Spinal cord (tissue), 10 donors: ENCODE measurements around the gene OSBPL9. TPM values are rescaled to one million over a fixed set of nuclear protein-coding genes. Genes with fewer than 3 reads are reported as not detected.
A peak's percentile ranks its signal among the peaks of the same experiment; 100 is the strongest.
"Not testable (repeated sequence)": the region's sequence is repeated elsewhere in the genome, so short reads cannot be mapped to it uniquely, and the experiment has no call there.

Experiments
- DNase-seq, 6 donors: peaks; one replicate each; pipeline versions ENCODE4 v3.0.0 to v3.0.0-alpha.2; 2013 to 2015; ENCODE audit warnings: low spot score in 6 of 6, low read depth in 4 of 6
- H3K27ac ChIP-seq: one replicate; pipeline ENCODE4 v1.5.1; 2013; ENCODE audit warnings: low read depth, low read length, control low read depth
- H3K27me3 ChIP-seq: one replicate; pipeline ENCODE4 v1.6.1; 2013; ENCODE audit warnings: low read length; ENCODE audit not compliant: control insufficient read depth, insufficient read depth
- H3K36me3 ChIP-seq: one replicate; pipeline ENCODE4 v1.6.1; 2013; ENCODE audit warnings: low read length; ENCODE audit not compliant: control insufficient read depth, insufficient read depth
- H3K4me1 ChIP-seq: one replicate; pipeline ENCODE4 v1.6.1; 2013; ENCODE audit warnings: low read length; ENCODE audit not compliant: control insufficient read depth, insufficient read depth
- H3K4me3 ChIP-seq: one replicate; pipeline ENCODE4 v1.5.1; 2013; ENCODE audit warnings: low read depth, low read length, control low read depth
- H3K9me3 ChIP-seq: one replicate; pipeline ENCODE4 v1.6.1; 2013; ENCODE audit warnings: low read length; ENCODE audit not compliant: control insufficient read depth, insufficient read depth
- WGBS: methylation state at CpG from one replicate; pipeline ENCODE4 v1.1.5; 2013; ENCODE audit warnings: missing lambda C conversion rate; ENCODE audit not compliant: insufficient coverage; 5-methylcytosine and 5-hydroxymethylcytosine counted together
- polyA plus RNA-seq, 2 donors: library from polyadenylated mRNA; unstranded; fragments of 120-200 nt; gene quantifications; one replicate each; pipeline ENCODE4 v1.2.1, GENCODE V29; 2013; ENCODE audit not compliant: insufficient read length in 2 of 2
- total RNA-seq, 2 donors: library from RNA; depleted of rRNA in 1 of 2; stranded (reverse); fragments of 120-200 nt in 1 of 2; fragments of >200 nt in 1 of 2; gene quantifications; one replicate each; pipeline versions ENCODE4 v1.2.3 to v1.2.4, GENCODE V29; 2013 to 2014
- donor health status: healthy.

OSBPL9 gene
- total and polyA plus RNA-seq, 4 donors: 73.6 to 96.2 (median 84.5) TPM

- Histone ChIP-seq H3K27me3 (no peaks in the 10 kb centered on the region), H3K4me1 (no peaks in the 10 kb centered on the region), H3K4me3 (no peak overlapping the region), H3K9me3 (no peaks in the 10 kb centered on the region), H3K27ac (no peak overlapping the region), H3K36me3 (no peaks in the 10 kb centered on the region)
- DNase-seq: peak in 1 of 6 donors; percentile 19
- no CpG with 5 or more reads among the region's 4 CpGs for WGBS
Observed at GRCh38 chr1:51693419-51694155, 76.7 kb downstream of the OSBPL9 start.

GRCh38 chr1:51697166-51697565 lies 80.3 kb downstream of the OSBPL9 start:
- H3K4me1 ChIP-seq: no peaks in the 10 kb centered on the region
- no peaks in the 10 kb centered on the region for H3K27me3 ChIP-seq
- no peak overlapping the region for H3K27ac ChIP-seq
- H3K36me3 ChIP-seq: no peaks in the 10 kb centered on the region
- no peaks in the 10 kb centered on the region for H3K9me3 ChIP-seq
- no peak for DNase-seq
- WGBS: no CpG with 5 or more reads among the region's 3 CpGs
- H3K4me3 ChIP-seq: no peak overlapping the region

- Histone ChIP-seq H3K27ac (no peak overlapping the region), H3K4me1 (no peaks in the 10 kb centered on the region), H3K36me3 (no peaks in the 10 kb centered on the region), H3K27me3 (no peaks in the 10 kb centered on the region), H3K9me3 (no peaks in the 10 kb centered on the region), H3K4me3 (no peak overlapping the region)
- no peak for DNase-seq
- 82% methylated on average over 1 of the region's 1 CpG for WGBS
Observed at GRCh38 chr1:51699391-51699790, 82.5 kb downstream of the OSBPL9 start.

DNA sequence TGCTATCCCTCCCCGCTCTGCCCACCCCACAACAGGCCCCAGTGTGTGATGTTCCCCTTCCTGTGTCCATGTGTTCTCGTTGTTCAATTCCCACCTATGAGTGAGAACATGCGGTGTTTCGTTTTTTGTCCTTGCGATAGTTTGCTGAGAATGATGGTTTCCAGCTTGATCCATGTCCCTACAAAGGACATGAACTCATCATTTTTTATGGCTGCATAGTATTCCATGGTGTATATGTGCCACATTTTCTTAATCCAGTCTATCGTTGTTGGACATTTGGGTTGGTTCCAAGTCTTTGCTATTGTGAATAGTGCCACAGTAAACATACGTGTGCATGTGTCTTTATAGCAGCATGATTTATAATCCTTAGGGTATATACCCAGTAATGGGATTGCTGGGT lies 84.9 kb downstream of the OSBPL9 start:
- no CpG with 5 or more reads among the region's 7 CpGs for WGBS
- DNase-seq, H3K4me1 ChIP-seq: not testable (repeated sequence)

DNA sequence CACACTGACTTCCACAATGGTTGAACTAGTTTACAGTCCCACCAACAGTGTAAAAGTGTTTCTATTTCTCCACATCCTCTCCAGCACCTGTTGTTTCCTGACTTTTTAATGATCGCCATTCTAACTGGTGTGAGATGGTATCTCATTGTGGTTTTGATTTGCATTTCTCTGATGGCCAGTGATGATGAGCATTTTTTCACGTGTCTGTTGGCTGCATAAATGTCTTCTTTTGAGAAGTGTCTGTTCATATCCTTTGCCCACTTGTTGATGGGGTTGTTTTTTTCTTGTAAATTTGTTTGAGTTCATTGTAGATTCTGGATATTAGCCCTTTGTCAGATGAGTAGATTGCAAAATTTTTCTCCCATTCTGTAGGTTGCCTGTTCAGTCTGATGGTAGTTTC lies 85.3 kb downstream of the OSBPL9 start:
- not testable (repeated sequence) for H3K4me1 ChIP-seq, H3K4me3 ChIP-seq, DNase-seq, H3K9me3 ChIP-seq, H3K27ac ChIP-seq, H3K27me3 ChIP-seq, H3K36me3 ChIP-seq
- no CpG with 5 or more reads among the region's 2 CpGs for WGBS

More for the DNA sequence above, 84.9 kb downstream of the OSBPL9 start:
- not testable (repeated sequence) for H3K36me3 ChIP-seq, H3K4me3 ChIP-seq, H3K27me3 ChIP-seq, H3K27ac ChIP-seq, H3K9me3 ChIP-seq

DNA sequence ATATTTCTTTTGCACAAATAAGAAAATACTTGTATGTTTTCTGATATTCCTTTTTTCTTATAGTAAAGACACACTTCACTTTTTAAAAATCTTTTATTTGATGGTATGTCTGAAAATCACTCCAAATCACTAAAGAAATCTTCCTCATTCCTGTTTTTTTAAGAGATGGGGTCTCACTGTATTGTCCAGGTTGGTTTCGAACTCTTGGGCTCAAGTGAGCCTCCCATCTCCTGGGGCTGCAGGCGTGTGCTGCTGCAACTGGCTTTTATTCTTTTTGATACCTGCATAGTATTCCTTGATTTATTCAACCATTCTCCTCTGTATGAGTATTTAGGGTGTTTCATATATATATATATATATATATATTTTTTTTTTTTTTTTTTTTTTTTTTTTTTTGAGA lies 88.1 kb downstream of the OSBPL9 start:
- peaks cover 5% of the 10 kb centered on the region for H3K4me1 ChIP-seq
- no peaks in the 10 kb centered on the region for H3K27me3 ChIP-seq
- no peak for DNase-seq
- H3K4me3 ChIP-seq: no peak overlapping the region
- H3K9me3 ChIP-seq: peaks cover 2% of the 10 kb centered on the region
- WGBS: no CpG with 5 or more reads among the region's 2 CpGs
- H3K27ac ChIP-seq: no peak overlapping the region
- no peaks in the 10 kb centered on the region for H3K36me3 ChIP-seq

DNA sequence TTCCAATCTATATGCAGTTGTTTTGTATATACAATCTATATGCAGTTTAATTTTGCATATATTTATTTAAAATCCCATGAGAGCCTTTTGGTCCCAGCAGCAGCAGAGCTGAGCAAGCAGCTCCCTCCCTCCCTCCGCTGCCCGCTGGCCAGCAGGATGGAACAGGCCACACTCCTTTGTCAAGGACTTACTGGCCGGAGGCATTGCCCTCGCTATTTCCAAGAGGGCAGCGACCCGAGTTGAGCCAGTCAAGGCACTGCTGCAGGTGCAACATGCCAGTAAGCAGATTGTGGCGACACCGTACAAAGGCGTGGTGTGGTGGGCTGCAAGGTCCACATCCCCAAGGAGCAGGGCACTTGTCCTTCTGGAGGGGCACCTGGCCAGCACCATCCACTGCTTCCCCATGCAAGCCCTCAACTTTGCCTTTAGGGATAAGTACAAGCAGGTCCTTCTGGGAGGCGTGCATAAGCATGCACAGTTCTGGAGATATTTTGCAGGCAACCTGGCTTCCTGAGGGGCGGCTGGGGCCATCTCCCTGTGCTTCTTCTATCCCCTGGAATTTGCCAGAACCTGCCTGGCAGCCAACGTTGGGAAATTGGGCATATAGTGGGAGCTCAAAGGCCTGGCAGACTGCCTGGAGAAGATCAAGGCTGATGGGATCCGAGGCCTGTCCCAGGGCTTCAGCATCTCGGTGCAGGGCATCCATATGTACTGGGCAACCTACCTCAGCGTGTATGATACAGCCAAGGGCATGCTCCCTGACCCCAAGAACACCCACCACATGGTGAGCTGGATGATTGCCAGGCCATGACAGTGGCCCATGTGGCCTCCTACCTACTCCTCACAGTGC lies 92.2 kb downstream of the OSBPL9 start:
- 87% methylated on average over 15 of the region's 15 CpGs for WGBS
- H3K27me3 ChIP-seq: no peaks in the 10 kb centered on the region
- peaks cover 2% of the 10 kb centered on the region for H3K9me3 ChIP-seq
- H3K36me3 ChIP-seq: no peaks in the 10 kb centered on the region
- H3K27ac ChIP-seq: no peak overlapping the region
- DNase-seq: no peak
- peaks cover 5% of the 10 kb centered on the region for H3K4me1 ChIP-seq
- no peak overlapping the region for H3K4me3 ChIP-seq

DNA sequence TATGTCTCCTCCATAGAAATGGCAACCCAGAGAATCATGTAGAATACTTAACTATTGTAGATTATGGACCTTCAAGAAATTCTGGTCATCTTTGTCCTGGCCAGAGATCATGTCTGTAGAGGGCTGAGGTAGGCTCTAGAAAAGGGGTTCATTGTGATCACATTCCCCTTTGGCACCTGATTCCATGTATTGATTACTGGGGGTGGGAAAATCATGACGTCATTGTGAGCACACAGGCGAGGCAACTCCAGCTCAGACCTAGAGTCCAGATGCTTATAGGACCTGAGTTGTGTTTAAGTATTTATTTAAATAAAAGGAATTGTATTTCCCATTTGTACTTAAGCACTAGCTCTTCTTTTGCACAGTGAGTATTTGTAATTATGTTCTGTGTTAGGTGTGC lies 93.1 kb downstream of the OSBPL9 start:
- DNase-seq: no peak
- H3K27ac ChIP-seq: no peak overlapping the region
- no peaks in the 10 kb centered on the region for H3K36me3 ChIP-seq
- H3K27me3 ChIP-seq: no peaks in the 10 kb centered on the region
- 100% methylated on average over 1 of the region's 2 CpGs for WGBS
- H3K9me3 ChIP-seq: peaks cover 2% of the 10 kb centered on the region
- H3K4me3 ChIP-seq: no peak overlapping the region
- H3K4me1 ChIP-seq: peaks cover 5% of the 10 kb centered on the region

GRCh38 chr1:51712590-51712989 lies 95.7 kb downstream of the OSBPL9 start:
- no peaks in the 10 kb centered on the region for H3K9me3 ChIP-seq
- H3K4me3 ChIP-seq: no peak overlapping the region
- peaks cover 5% of the 10 kb centered on the region for H3K4me1 ChIP-seq
- DNase-seq: no peak
- no peaks in the 10 kb centered on the region for H3K36me3 ChIP-seq
- H3K27ac ChIP-seq: no peak overlapping the region
- WGBS: 100% methylated on average over 1 of the region's 1 CpG
- H3K27me3 ChIP-seq: no peaks in the 10 kb centered on the region
